PC-9 (cell line): ENCODE data around the gene RABGGTA.
"Not testable (repeated sequence)": the region's sequence is repeated elsewhere in the genome, so short reads cannot be mapped to it uniquely, and the experiment has no call there.

Experiments
- CTCF ChIP-seq: fragments of 200-600 bp; sonication (generic); conservative IDR thresholded peaks from 2 replicates; pipeline ENCODE4 v1.6.1; 2017; ENCODE audit warnings: mixed run types, antibody characterized with exemption, mild to moderate bottlenecking, moderate library complexity
- EZH2 ChIP-seq: fragments of 200-600 bp; sonication (generic); IDR thresholded peaks from 2 replicates; pipeline ENCODE4 v1.8.0; 2017; ENCODE audit warnings: antibody characterized with exemption, low read depth

GRCh38 chr14:24222987-24223386 is 48.4 kb downstream of the RABGGTA start:
- TF ChIP-seq CTCF, EZH2: not testable (repeated sequence)
